ENCODE data around the gene PRDM15.

PRDM15 gene

GRCh38 chr21:41781050-41781410 lies 98.1 kb downstream of the PRDM15 start:
- no peak overlapping the region for H3K9ac ChIP-seq (ENCODE audit: low read length)
- H3K79me2 ChIP-seq (ENCODE audit: low read length), result no peaks in the 10 kb centered on the region
- no peak overlapping the region for H2AFZ ChIP-seq (ENCODE audit: low read length)
- H3K27me3 ChIP-seq (replicated peaks; ENCODE audit: insufficient read depth, low read length), result peaks cover 35% of the 10 kb centered on the region
- no peak overlapping the region for H3K4me3 ChIP-seq (ENCODE audit: low read length)
- TF ChIP-seq EZH2phosphoT487 (IDR thresholded peaks at IDR 0.05; ENCODE audit: low read length), result no peak
- TF ChIP-seq CTCF (IDR thresholded peaks at IDR 0.05; ENCODE audit: low read length), result no peak
- no peak for TF ChIP-seq EZH2 (optimal IDR thresholded peaks at IDR 0.05; ENCODE audit: low read depth, low read length)
- H3F3A ChIP-seq (ENCODE audit: insufficient read depth, low read length), result no peaks in the 10 kb centered on the region
- no peaks in the 10 kb centered on the region for H3K9me2 ChIP-seq (replicated peaks; ENCODE audit: insufficient read depth, low read length)
- no peaks in the 10 kb centered on the region for H4K20me1 ChIP-seq (ENCODE audit: insufficient read depth, low read length)
- H3K4me1 ChIP-seq (ENCODE audit: low read length), result no peaks in the 10 kb centered on the region
- H3K4me2 ChIP-seq (ENCODE audit: low read depth, low read length), result no peak overlapping the region
- no peaks in the 10 kb centered on the region for H3K36me3 ChIP-seq (replicated peaks; ENCODE audit: insufficient read depth, low read length)
- no peak for DNase-seq
- H3K27ac ChIP-seq (ENCODE audit: low read length), result no peak overlapping the region
- H3K9me3 ChIP-seq (replicated peaks; ENCODE audit: insufficient read depth, low read length), result no peaks in the 10 kb centered on the region

GRCh38 chr21:41780337-41781049 lies 98.7 kb downstream of the PRDM15 start:
- DNase-seq, result no peak
- peaks cover 39% of the 10 kb centered on the region for H3K27me3 ChIP-seq (replicated peaks; ENCODE audit: insufficient read depth, low read length)
- no peaks in the 10 kb centered on the region for H3K4me1 ChIP-seq (ENCODE audit: low read length)
- TF ChIP-seq CTCF (IDR thresholded peaks at IDR 0.05; ENCODE audit: low read length), result no peak
- TF ChIP-seq EZH2phosphoT487 (IDR thresholded peaks at IDR 0.05; ENCODE audit: low read length), result no peak
- TF ChIP-seq EZH2 (optimal IDR thresholded peaks at IDR 0.05; ENCODE audit: low read depth, low read length), result no peak
- H3K4me2 ChIP-seq (ENCODE audit: low read depth, low read length), result no peak overlapping the region
- no peak overlapping the region for H3K9ac ChIP-seq (ENCODE audit: low read length)
- H3K79me2 ChIP-seq (ENCODE audit: low read length), result no peaks in the 10 kb centered on the region
- no peak overlapping the region for H3K4me3 ChIP-seq (ENCODE audit: low read length)
- no peak overlapping the region for H2AFZ ChIP-seq (ENCODE audit: low read length)
- no peaks in the 10 kb centered on the region for H4K20me1 ChIP-seq (ENCODE audit: insufficient read depth, low read length)
- no peaks in the 10 kb centered on the region for H3K9me2 ChIP-seq (replicated peaks; ENCODE audit: insufficient read depth, low read length)
- no peaks in the 10 kb centered on the region for H3K9me3 ChIP-seq (replicated peaks; ENCODE audit: insufficient read depth, low read length)
- no peak overlapping the region for H3K27ac ChIP-seq (ENCODE audit: low read length)
- H3F3A ChIP-seq (ENCODE audit: insufficient read depth, low read length), result no peaks in the 10 kb centered on the region
- H3K36me3 ChIP-seq (replicated peaks; ENCODE audit: insufficient read depth, low read length), result no peaks in the 10 kb centered on the region

GRCh38 chr21:41779659-41780058 lies 99.5 kb downstream of the PRDM15 start:
- TF ChIP-seq CTCF (IDR thresholded peaks at IDR 0.05; ENCODE audit: low read length) (no peak), EZH2 (optimal IDR thresholded peaks at IDR 0.05; ENCODE audit: low read depth, low read length) (no peak), EZH2phosphoT487 (IDR thresholded peaks at IDR 0.05; ENCODE audit: low read length) (no peak)
- Histone ChIP-seq H2AFZ (ENCODE audit: low read length) (no peak overlapping the region), H3K27ac (ENCODE audit: low read length) (no peak overlapping the region), H3K36me3 (replicated peaks; ENCODE audit: insufficient read depth, low read length) (no peaks in the 10 kb centered on the region), H3K4me3 (ENCODE audit: low read length) (no peak overlapping the region), H3K9ac (ENCODE audit: low read length) (no peak overlapping the region), H3K4me2 (ENCODE audit: low read depth, low read length) (no peak overlapping the region), H4K20me1 (ENCODE audit: insufficient read depth, low read length) (no peaks in the 10 kb centered on the region), H3K4me1 (ENCODE audit: low read length) (no peaks in the 10 kb centered on the region), H3K9me2 (replicated peaks; ENCODE audit: insufficient read depth, low read length) (no peaks in the 10 kb centered on the region), H3K79me2 (ENCODE audit: low read length) (no peaks in the 10 kb centered on the region), H3K27me3 (replicated peaks; ENCODE audit: insufficient read depth, low read length) (peaks cover 48% of the 10 kb centered on the region), H3K9me3 (replicated peaks; ENCODE audit: insufficient read depth, low read length) (no peaks in the 10 kb centered on the region), H3F3A (ENCODE audit: insufficient read depth, low read length) (no peaks in the 10 kb centered on the region)
- DNase-seq, result no peak
